ENCODE results near the gene C17orf67. TPM values are rescaled to one million over a fixed set of nuclear protein-coding genes. Genes with fewer than 3 reads are reported as not detected.

C17orf67 gene
- total and polyA plus RNA-seq, 2 of the 13 experiments (the other 11 are each of a cell fraction or from before 2014, with no cell fraction given) = 0.41 to 0.86 TPM

- TF ChIP-seq ZNF646 (CRISPR knock-in tag; IDR thresholded peaks at IDR 0.05) = no peak
- TF ChIP-seq HOXA9 (CRISPR knock-in tag; IDR thresholded peaks at IDR 0.05; ENCODE audit: borderline replicate concordance) = no peak
- no peak for TF ChIP-seq ZNF562 (CRISPR knock-in tag; IDR thresholded peaks at IDR 0.05; ENCODE audit: borderline replicate concordance)
- 0 out of 2 replicates have a peak, but pooled peaks have one; percentile 22 for TF ChIP-seq ERF (CRISPR knock-in tag; IDR thresholded peaks at IDR 0.05)
- peak; percentile 90; the same call in 1 of the 2 replicates for TF ChIP-seq ZNF547 (CRISPR knock-in tag; IDR thresholded peaks at IDR 0.05)
- TF ChIP-seq HNF1B (CRISPR knock-in tag; IDR thresholded peaks at IDR 0.05) = peak; percentile 54; the same call in 1 of the 2 replicates
- TF ChIP-seq ZNF766 (CRISPR knock-in tag; IDR thresholded peaks at IDR 0.05; ENCODE audit: borderline replicate concordance) = no peak
- TF ChIP-seq ZBTB37 (CRISPR knock-in tag; IDR thresholded peaks at IDR 0.05) = no peak
- TF ChIP-seq KLF15 (CRISPR knock-in tag; IDR thresholded peaks at IDR 0.05; ENCODE audit: borderline replicate concordance) = peak; percentile 55; the same call in 1 of the 2 replicates
- no peak for TF ChIP-seq USF2 (IDR thresholded peaks at IDR 0.05; ENCODE audit: low read depth, low read length)
- no peak for TF ChIP-seq USF2 (CRISPR knock-in tag; IDR thresholded peaks at IDR 0.05; ENCODE audit: borderline replicate concordance)
- no peak; the same call in 1 of the 2 replicates for TF ChIP-seq ZNF772 (CRISPR knock-in tag; IDR thresholded peaks at IDR 0.05)
- TF ChIP-seq CENPBD1 (CRISPR knock-in tag; IDR thresholded peaks at IDR 0.05; ENCODE audit: borderline replicate concordance, low read depth) = no peak
- TF ChIP-seq ZNF83 (CRISPR knock-in tag; IDR thresholded peaks at IDR 0.05; ENCODE audit: borderline replicate concordance) = no peak
- no peak for TF ChIP-seq TBL1XR1 (IDR thresholded peaks at IDR 0.05; ENCODE audit: borderline replicate concordance, low read length, partially characterized antibody)
- no peak for TF ChIP-seq GLI4 (CRISPR knock-in tag; IDR thresholded peaks at IDR 0.05; ENCODE audit: borderline replicate concordance)
Measured at GRCh38 chr17:56833057-56833808, 487 bp downstream of the C17orf67 start (continued).
